GM19395 (cell line): ENCODE data around the gene TRO.

Experiments used
- ATAC-seq: cut with Tn5 transposase; IDR thresholded peaks from one replicate; pipeline ENCODE4 v1.9.1; 2021; ENCODE audit warnings: mild to moderate bottlenecking, moderate library complexity; ENCODE audit not compliant: unreplicated experiment

Gene TRO, protein sequence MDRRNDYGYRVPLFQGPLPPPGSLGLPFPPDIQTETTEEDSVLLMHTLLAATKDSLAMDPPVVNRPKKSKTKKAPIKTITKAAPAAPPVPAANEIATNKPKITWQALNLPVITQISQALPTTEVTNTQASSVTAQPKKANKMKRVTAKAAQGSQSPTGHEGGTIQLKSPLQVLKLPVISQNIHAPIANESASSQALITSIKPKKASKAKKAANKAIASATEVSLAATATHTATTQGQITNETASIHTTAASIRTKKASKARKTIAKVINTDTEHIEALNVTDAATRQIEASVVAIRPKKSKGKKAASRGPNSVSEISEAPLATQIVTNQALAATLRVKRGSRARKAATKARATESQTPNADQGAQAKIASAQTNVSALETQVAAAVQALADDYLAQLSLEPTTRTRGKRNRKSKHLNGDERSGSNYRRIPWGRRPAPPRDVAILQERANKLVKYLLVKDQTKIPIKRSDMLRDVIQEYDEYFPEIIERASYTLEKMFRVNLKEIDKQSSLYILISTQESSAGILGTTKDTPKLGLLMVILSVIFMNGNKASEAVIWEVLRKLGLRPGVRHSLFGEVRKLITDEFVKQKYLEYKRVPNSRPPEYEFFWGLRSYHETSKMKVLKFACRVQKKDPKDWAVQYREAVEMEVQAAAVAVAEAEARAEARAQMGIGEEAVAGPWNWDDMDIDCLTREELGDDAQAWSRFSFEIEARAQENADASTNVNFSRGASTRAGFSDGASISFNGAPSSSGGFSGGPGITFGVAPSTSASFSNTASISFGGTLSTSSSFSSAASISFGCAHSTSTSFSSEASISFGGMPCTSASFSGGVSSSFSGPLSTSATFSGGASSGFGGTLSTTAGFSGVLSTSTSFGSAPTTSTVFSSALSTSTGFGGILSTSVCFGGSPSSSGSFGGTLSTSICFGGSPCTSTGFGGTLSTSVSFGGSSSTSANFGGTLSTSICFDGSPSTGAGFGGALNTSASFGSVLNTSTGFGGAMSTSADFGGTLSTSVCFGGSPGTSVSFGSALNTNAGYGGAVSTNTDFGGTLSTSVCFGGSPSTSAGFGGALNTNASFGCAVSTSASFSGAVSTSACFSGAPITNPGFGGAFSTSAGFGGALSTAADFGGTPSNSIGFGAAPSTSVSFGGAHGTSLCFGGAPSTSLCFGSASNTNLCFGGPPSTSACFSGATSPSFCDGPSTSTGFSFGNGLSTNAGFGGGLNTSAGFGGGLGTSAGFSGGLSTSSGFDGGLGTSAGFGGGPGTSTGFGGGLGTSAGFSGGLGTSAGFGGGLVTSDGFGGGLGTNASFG (N-terminal part only)

DNA sequence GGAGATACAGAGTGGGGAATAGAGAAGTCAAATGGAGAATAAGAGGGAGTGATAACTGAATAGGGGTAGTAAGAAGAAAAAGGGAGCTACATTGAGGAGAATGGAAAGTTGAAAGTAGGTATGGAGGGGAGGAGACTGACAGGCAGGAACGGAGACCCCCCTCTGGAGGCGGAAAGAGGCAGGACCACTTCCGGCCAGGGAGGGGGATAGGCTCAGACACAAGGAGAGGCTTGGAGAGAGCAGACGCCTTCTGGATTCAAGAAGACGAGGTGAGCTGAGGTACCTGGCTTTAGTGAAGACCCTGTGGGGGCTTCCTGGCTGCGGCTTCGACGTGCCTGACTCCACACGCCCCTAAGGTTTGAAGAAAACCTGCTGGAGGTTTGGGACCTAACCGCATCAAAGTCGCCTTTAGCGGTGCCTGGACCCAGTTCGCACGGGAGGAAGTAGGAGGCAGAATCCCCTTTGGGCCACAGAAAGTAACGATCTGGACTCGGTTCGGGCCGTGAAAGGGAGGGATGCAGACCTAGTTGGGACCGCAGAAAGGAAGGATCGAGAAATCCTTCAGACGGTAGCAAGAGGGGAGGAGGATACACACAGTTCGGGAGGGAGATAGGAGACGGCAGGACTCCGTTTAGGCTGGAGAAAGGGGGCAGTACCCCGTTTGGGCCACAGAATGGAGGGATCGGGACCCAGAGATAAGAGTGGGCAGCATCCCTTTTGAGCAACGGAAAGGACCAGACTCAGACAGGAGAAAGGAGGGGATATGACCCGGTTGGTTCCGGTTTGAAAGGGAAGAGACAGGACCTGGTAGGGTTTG is at the start of gene TRO:
TRO (plus strand) TSS at position 215 of the 817 bp plus-strand sequence. CDS start 1,423 bp downstream, outside the sequence.
- ATAC-seq: peak; percentile 40

DNA sequence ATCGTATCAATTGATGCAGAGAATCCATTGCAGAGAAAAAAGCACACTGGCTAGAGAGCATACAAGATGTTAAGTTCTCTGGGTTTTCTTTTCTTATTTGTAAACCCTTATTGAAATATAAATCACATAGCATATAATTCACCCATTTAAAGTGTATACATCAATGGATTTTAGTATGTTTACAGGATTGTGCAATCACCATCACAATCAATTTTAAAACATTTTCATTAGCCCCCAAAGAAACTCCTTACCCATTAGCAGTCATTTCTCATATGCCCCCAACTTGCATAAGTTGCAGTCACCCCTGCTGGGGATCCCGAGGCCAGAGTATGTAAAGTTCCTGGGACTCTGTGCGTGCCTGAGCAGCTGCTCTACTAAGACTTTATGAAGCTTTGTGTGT is 34.9 kb upstream of the TRO start:
- no peak for ATAC-seq

DNA sequence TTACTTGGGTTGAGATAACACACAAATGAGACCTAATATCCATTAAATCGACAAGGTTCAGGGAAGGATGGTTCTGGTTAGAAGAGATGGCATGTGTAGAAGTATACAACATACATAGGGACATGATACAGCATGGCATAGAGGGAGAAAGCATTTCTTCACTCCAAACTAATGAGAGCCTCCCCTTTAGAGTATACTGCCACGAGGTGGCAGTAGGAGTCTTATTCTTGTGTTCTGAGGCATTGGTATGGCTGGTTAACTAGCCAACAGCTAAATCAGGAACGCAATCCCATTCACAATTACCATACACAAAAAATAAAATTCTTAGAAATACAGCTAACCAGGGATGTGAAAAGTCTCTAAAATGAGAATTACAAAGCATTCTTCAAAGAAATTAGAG is 29.1 kb upstream of the TRO start:
- ATAC-seq: no peak

DNA sequence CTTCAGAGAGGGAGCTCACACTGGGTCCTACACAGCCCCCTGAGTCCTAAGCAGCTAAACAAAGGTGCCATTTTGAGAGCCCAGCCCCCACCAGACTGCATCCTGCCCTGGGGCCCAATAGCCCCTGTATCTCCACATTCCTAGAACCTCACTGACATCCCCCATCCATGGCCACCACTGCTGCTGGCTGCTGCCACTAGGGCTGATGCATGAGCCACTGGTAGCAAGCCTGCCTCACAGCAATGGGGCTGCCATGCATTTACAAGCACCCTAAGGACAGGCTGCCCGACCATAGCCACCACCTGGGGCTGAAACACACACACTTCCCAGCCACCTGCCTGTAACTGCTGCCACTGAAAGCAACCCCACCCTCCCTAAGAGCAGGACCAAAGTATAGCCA is 26.5 kb upstream of the TRO start:
- no peak for ATAC-seq

DNA sequence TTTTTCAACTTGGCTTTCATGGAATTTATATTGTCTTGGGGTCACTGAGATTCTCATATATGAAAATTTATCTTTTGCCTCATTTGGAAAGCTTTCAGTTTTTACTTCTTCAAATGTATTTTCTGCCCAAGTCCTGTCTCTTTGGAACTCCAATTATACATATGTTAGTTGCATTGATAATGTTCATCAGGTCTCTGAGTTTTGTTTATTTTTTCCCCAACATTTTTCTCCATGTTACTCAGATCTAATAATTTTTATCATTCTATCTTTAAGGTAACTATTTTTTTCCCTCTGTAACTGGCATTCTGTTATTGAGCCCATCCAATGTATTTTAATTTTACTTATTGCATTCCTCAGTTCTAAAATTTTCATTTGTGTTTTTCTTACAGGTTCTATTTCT is 10.7 kb upstream of the TRO start:
- no peak for ATAC-seq

DNA sequence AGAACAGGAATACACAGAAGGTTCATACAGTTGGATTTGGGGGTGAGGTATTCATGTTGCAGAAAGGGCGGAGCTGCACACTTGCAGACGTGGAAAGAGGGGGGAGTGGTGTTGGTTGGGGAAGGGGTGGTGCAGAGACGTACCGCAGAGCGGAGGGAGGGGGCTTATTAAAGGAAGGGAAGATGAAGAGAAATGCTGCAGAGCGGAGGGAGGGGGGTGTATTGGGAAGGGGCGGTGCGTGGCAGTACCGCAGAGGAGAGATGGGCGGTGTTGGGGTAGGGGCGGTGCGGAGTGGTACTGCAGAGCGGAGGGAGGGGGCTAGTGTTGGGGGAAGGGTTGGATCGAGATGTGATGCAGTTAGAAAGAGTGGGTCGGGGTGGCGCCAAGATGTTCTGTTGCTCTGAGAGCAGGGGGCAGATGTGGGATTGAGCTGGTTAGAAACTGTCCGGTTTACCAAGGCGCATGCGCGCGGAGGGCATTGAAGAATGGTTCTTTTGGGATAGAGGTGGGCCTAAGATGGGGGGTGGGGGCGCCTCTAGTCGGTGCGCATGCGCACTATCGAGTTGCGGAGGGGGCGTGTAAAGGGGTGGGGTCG is 900 bp downstream of the TRO start:
- ATAC-seq: peak; percentile 68

DNA sequence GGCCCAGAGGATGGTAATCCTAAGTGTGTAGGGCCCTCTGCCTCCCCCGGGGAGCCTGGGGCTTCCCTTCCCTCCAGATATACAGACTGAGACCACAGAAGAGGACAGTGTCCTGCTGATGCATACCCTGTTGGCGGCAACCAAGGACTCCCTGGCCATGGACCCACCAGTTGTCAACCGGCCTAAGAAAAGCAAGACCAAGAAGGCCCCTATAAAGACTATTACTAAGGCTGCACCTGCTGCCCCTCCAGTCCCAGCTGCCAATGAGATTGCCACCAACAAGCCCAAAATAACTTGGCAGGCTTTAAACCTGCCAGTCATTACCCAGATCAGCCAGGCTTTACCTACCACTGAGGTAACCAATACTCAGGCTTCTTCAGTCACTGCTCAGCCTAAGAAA is 1.9 kb downstream of the TRO start:
- ATAC-seq: no peak

DNA sequence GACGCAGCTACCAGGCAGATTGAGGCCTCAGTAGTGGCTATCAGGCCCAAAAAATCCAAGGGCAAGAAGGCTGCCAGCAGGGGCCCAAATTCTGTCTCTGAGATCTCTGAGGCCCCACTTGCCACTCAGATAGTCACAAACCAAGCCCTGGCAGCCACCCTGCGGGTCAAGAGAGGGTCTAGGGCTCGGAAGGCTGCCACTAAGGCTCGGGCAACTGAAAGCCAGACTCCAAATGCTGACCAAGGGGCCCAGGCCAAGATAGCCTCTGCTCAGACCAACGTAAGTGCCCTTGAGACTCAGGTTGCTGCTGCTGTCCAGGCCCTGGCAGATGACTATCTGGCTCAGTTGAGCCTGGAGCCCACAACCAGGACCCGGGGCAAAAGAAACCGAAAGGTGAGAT is 2.8 kb downstream of the TRO start:
- ATAC-seq: no peak

DNA sequence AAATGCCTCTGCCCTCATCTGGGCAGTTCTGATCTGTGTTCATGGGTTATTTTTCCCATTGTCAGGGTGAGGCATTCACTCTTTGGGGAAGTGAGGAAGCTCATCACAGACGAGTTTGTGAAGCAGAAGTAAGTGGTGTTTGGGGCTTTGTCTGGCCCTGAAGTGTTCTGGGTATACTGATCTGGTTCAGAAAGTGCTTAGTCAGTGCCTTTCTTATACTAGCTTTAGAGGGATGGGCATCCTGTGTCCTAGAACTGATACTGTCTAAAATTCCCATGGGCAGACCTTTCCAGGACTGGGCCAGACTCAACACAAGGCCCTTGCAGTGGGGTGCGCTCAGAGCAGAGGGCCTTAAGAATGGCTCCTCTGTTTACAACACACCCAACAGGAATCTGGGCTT is 6.4 kb downstream of the TRO start:
- no peak for ATAC-seq

DNA sequence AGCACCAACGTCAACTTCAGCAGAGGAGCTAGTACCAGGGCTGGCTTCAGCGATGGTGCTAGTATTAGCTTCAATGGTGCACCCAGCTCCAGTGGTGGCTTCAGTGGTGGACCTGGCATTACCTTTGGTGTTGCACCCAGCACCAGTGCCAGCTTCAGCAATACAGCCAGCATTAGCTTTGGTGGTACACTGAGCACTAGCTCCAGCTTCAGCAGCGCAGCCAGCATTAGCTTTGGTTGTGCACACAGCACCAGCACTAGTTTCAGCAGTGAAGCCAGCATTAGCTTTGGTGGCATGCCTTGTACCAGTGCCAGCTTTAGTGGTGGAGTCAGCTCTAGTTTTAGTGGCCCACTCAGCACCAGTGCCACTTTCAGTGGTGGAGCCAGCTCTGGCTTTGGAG is 8.3 kb downstream of the TRO start:
- no peak for ATAC-seq

DNA sequence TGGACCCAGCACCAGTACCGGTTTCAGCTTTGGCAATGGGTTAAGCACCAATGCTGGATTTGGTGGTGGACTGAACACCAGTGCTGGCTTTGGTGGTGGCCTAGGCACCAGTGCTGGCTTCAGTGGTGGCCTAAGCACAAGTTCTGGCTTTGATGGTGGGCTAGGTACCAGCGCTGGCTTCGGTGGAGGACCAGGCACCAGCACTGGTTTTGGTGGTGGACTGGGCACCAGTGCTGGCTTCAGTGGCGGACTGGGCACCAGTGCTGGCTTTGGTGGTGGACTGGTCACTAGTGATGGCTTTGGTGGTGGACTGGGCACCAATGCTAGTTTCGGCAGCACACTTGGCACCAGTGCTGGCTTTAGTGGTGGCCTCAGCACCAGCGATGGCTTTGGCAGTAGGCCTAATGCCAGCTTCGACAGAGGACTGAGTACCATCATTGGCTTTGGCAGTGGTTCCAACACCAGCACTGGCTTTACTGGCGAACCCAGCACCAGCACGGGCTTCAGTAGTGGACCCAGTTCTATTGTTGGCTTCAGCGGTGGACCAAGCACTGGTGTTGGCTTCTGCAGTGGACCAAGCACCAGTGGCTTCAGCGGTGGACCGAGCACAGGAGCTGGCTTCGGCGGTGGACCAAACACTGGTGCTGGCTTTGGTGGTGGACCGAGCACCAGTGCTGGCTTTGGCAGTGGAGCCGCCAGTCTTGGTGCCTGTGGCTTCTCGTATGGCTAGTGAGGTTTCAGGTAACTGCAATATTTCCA is 9.8 kb downstream of the TRO start:
- no peak for ATAC-seq

DNA sequence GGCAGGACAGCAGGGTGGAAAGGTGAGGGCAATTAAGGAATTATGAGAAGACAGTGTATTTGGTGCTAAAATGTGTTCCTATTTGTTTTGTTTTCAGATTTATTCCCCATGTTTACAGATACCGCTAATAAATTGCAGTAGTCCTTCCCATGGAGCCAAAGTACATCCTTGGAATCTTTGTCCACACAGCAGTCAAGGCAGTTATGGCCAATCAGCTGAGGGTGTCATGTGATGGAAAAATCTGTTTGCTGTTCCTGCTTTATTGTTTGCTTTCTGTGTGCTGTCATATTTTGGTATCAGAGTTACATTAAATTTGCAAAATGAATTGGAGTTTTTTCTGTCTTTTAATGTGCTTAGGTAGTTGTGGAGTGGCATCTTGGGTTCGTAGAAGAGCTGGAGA is 10.5 kb downstream of the TRO start:
- no peak for ATAC-seq

DNA sequence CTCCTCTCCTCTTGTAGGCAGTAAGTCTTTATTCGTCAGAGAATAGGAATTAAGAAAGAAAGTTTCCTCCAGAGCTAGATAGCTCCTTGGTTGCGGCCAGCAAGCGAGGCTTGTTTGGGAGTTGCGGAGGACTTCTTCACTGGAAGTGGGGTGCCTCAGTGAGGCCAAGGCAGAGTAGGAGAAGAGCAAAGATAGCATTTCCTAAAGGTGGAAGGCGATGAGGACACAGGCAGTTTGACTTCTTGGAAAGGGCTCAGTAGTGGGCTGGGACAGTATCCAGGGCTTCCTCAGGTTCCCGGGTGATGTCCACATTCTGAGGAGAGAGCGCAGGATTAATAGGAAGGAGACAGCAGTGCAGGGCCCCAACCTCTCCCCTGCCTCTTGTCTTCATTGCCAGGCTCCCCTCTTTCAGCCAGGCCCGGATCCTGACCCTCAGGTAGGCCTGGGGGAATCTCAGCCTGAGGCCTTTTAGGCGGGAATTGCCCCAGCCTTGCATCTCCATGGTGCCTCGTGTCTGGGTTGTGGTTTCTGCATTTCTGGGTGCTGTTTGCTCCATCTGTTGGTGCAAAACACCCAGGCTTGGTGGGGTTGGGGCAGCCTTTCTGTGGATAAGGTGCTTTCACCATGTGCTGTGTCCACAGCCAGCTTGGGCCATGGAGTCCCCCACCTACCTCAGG is 12.7 kb downstream of the TRO start:
- ATAC-seq: no peak

DNA sequence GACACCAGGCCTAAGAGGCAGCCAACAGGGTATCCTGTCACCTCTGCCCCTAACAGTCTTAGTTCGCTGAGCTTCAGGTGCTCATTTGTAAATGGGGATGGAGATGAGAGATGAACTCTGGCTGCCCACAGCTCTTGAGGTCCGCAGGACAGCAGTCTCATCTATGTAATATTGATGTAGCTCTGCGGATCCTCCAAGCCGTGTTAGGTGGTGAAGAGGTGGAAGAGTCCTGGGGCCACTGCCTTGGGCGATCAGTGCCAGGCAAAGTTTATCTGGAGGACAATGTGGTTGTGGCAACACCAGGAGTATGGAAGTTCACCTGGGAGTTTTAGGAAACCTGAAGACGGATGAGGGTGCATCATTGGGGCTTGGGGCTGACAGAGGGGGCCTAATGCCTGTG is 13.4 kb downstream of the TRO start:
- no peak for ATAC-seq

DNA sequence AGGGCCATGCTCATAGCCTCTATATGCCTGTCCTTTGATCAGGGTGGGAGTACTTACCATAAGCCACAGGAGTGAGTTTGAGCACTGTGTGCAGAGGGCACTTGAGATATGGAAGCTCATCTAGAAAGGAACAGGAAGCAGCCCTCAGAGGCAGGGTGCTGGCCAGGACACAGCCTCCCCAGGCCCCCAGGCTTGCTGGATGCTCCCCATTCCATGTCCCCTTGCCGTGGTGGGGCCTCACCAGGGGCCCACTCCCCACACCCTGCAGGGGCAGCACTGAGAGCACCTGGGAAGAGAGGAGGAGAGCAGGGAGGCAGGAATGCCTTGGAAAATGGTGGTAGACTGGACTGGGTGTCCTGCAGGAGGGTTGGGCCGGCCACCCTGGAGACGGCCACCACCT is 14.3 kb downstream of the TRO start:
- ATAC-seq: no peak

DNA sequence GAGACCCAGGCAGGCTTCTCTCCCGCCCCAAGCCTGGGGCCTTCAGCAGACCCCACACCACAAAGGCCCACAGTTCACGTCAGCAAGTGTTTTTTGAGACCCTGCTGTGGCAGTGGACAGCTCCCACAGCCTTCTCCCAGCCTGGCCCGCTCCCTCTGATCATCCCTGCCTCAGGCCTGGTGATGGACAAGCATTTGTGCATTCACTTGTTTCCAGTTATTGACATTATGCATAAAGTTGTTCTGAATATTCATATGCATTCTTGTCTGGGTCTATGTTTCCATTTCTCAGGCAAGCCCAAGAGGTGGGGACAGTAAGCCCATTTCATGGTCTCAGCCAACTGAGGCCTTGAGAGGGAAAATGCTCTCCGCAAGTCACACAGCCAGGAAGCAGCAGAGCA is 14.7 kb downstream of the TRO start:
- no peak for ATAC-seq

DNA sequence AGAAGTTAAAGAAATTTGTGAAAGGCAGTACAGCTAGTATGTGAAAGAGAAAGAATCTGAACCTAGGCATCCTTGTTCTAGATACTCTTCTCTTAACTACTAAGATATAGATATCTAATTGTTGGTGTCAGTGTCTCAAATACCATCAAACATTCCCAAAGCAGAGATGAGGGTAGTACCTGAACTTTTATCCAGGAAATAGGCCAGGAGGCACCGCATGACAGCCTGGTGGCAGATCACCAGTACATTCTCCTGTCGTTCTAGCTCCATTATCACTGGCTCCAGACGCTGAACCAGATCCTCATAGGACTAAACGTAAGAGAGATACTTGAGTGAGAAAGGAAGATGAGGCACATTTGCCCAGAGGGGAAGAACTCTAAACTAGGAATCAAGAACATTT is 16.8 kb downstream of the TRO start:
- no peak for ATAC-seq

DNA sequence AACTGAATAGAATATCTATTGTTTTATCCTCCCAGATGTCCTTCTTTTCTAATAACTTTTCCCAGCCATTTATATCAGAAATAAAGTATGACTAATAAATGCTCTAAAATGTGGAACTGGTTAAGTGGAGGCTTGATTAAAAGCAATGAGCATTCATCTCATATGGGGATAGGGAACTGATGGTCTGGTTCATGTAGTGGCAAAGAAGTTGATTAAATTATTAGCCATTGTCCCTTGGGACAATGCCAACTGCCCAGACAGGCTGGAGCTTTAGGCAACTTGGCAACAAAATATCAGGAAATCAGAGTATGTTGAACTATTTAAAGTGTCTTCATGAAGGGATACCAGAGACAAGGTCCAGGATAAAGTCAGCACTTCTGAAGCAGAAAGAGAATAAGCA is 24.2 kb downstream of the TRO start:
- ATAC-seq: no peak

DNA sequence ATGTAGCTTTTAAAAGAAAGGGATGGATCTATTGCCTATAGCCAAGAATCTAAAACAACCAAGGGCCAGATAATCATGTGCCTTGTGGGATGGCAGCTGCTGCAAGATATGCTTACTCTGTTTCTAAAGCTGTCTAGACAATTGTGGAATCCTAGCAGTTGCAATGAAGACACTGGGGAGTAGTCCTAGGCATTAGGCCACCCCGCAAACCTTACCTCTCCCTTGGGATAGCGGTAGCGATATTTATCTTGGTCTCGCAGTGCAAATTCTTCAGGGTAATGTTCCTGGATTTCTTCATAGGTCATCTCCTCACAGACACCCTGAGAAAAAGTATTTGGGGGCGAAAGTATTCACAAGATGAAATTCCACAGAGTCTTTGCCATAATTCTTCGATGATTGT is 24.6 kb downstream of the TRO start:
- no peak for ATAC-seq
